ENCODE measurements around the gene SLC35C1. TPM values are rescaled to one million over a fixed set of nuclear protein-coding genes. Genes with fewer than 3 reads are reported as not detected.

Gene SLC35C1
- total and polyA plus RNA-seq, 9 of the 15 experiments (the other 6 are each of a cell fraction or from before 2014, with no cell fraction given) = 0.65 to 13.1 (median 2.4) TPM

GRCh38 chr11:45804761-45805304, at the start of gene SLC35C1 (continued):
- no peak for TF ChIP-seq TEAD1 (CRISPR knock-in tag; IDR thresholded peaks at IDR 0.05)
- peak; percentile 84 for TF ChIP-seq USF1 (CRISPR knock-in tag; IDR thresholded peaks at IDR 0.05)
- no peak for TF ChIP-seq CSDE1 (IDR thresholded peaks at IDR 0.05)
- 0 out of 2 replicates have a peak, but pooled peaks have one; percentile 18 for TF ChIP-seq BCOR (IDR thresholded peaks at IDR 0.05)
- peak; percentile 11; the same call in 1 of the 2 replicates for TF ChIP-seq ESRRA (IDR thresholded peaks at IDR 0.05; ENCODE audit: borderline replicate concordance, low read depth)
- peak; percentile 71; the same call in 1 of the 2 replicates for TF ChIP-seq RAD51 (IDR thresholded peaks at IDR 0.05; ENCODE audit: borderline replicate concordance, low read depth)
- TF ChIP-seq MXI1 (IDR thresholded peaks at IDR 0.05; ENCODE audit: low read depth, low read length) = peak; percentile 59; the same call in 1 of the 2 replicates
- peak; percentile 79 for TF ChIP-seq RBFOX2 (IDR thresholded peaks at IDR 0.05; ENCODE audit: low read depth, low read length)
- no peak for TF ChIP-seq NCOR1 (IDR thresholded peaks at IDR 0.05)
- TF ChIP-seq HCFC1 (IDR thresholded peaks at IDR 0.05; ENCODE audit: low read depth, low read length) = peak; percentile 51; the same call in 1 of the 2 replicates
- no peak for TF ChIP-seq ZBED1 (IDR thresholded peaks at IDR 0.05)
- TF ChIP-seq KLF16 (IDR thresholded peaks at IDR 0.05) = 0 out of 2 replicates have a peak, but pooled peaks have one; percentile 15
- TF ChIP-seq MEIS2 (IDR thresholded peaks at IDR 0.05; ENCODE audit: partially characterized antibody) = peak; percentile 43
- TF ChIP-seq HNRNPLL (IDR thresholded peaks at IDR 0.05; ENCODE audit: low read depth, low read length, poor library complexity, severe bottlenecking) = peak; percentile 49
- TF ChIP-seq, protein P1, sequence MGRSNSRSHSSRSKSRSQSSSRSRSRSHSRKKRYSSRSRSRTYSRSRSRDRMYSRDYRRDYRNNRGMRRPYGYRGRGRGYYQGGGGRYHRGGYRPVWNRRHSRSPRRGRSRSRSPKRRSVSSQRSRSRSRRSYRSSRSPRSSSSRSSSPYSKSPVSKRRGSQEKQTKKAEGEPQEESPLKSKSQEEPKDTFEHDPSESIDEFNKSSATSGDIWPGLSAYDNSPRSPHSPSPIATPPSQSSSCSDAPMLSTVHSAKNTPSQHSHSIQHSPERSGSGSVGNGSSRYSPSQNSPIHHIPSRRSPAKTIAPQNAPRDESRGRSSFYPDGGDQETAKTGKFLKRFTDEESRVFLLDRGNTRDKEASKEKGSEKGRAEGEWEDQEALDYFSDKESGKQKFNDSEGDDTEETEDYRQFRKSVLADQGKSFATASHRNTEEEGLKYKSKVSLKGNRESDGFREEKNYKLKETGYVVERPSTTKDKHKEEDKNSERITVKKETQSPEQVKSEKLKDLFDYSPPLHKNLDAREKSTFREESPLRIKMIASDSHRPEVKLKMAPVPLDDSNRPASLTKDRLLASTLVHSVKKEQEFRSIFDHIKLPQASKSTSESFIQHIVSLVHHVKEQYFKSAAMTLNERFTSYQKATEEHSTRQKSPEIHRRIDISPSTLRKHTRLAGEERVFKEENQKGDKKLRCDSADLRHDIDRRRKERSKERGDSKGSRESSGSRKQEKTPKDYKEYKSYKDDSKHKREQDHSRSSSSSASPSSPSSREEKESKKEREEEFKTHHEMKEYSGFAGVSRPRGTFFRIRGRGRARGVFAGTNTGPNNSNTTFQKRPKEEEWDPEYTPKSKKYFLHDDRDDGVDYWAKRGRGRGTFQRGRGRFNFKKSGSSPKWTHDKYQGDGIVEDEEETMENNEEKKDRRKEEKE (IDR thresholded peaks at IDR 0.05; ENCODE audit: borderline replicate concordance in 1 of 2, control insufficient read depth in 1 of 2, low read depth in 2 of 2, low read length in 1 of 2) = no peak
- TF ChIP-seq NEUROD1 (IDR thresholded peaks at IDR 0.05; ENCODE audit: borderline replicate concordance, low read depth, low read length, partially characterized antibody) = peak; percentile 85
- TF ChIP-seq SRF (CRISPR knock-in tag; IDR thresholded peaks at IDR 0.05) = peak in 1 of 2 experiments; percentile 88; a peak in 2 of 4 replicates
- TF ChIP-seq, protein P2, sequence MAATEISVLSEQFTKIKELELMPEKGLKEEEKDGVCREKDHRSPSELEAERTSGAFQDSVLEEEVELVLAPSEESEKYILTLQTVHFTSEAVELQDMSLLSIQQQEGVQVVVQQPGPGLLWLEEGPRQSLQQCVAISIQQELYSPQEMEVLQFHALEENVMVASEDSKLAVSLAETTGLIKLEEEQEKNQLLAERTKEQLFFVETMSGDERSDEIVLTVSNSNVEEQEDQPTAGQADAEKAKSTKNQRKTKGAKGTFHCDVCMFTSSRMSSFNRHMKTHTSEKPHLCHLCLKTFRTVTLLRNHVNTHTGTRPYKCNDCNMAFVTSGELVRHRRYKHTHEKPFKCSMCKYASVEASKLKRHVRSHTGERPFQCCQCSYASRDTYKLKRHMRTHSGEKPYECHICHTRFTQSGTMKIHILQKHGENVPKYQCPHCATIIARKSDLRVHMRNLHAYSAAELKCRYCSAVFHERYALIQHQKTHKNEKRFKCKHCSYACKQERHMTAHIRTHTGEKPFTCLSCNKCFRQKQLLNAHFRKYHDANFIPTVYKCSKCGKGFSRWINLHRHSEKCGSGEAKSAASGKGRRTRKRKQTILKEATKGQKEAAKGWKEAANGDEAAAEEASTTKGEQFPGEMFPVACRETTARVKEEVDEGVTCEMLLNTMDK (IDR thresholded peaks at IDR 0.05; ENCODE audit: borderline replicate concordance, insufficient read depth, low read depth, low read length, poor library complexity, severe bottlenecking) = peak; percentile 13
- TF ChIP-seq POLR2G (IDR thresholded peaks at IDR 0.05; ENCODE audit: low read depth, low read length) = peak; percentile 81
- TF ChIP-seq TAF1 (IDR thresholded peaks at IDR 0.05; ENCODE audit: control insufficient read depth, extremely low read depth, insufficient read depth, low read length, severe bottlenecking) = peak; percentile 68

Data from K562 (cell line).